IPS-NIHi7 (cell line): Measurements from ENCODE around the gene GRID2IP.
"Not testable (repeated sequence)": the region's sequence is repeated elsewhere in the genome, so short reads cannot be mapped to it uniquely, and the experiment has no call there.

Experiments used
- DNase-seq: peaks from one replicate; pipeline ENCODE4 v3.0.0; 2012; ENCODE audit warnings: mixed read lengths; ENCODE audit errors: extremely low spot score

The GRID2IP gene

GRCh38 chr7:6487184-6487545 lies 64.1 kb downstream of the GRID2IP start:
- no peak for DNase-seq

DNA sequence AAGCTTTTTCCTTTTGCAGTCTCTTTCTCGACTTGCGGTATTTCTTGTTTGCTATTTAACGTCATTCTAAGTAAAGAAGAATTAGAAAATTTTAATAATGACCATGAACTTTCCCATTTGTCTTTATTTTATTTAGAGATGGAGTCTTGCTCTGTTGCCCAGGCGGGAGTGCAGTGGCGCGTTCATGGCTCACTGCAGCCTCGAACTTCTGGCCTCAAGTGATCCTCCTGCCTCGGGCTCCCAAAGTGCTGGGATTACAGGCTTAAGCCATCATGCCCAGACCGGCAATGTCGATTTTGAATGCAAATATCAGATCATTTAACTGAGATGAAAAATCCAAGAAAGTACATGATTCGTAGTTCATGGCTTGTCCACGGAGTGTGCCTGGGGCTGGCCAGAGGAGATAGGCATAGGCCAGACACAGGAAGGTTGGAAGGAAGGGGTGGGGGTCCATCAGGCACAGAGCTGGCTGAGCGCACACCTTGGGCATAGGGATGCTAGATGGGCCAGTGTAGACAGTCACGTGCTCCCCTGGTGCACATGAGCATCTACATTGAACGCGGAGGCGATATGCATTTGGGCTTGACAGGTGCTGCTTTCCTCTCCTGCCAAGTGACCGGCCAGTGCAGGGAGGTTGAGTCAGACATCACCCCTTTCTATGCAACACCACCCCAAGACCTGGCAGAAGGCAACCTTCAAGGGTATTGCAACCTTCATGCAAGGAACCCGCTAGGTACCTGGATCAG lies 64.7 kb downstream of the GRID2IP start:
- no peak for DNase-seq

DNA sequence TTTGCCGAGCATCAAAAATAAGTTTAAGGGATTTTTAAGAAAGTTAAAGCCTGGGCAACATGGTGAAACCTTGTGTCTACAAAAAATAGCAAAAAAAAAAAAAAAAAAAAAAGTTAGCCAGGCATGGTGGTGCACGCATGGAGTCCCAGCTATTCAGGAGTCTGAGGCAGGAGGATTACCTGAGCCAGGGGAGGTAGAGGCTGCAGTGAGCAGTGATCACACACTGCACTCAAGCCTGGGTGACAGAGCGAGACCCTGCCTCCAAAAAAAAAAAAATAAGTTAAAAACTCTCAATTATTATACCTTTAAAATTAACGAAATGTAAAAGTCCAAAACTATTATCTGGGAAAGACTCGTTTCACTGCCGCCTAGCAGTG lies 68.5 kb downstream of the GRID2IP start:
- DNase-seq = no peak

GRCh38 chr7:6482307-6482706 lies 69.0 kb downstream of the GRID2IP start:
- no peak for DNase-seq

DNA sequence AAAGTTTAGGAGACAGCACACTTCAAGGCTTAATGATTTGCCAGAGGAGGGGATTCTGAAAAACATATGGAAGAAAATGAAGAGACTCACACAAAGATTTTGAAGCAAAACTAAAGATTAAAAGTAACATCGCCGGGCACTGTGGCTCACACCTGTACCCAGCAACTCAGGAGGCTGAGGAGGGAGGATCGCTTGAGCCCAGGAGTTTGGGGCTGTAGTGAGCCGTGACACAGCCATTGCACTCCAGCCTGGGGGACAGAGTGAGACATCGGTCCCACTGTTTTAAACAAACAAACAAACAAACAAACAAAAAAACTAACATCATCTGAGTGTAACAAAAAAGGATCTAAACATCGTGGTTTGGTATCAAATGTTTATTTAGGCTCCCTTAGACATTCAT lies 69.8 kb downstream of the GRID2IP start:
- no peak for DNase-seq

DNA sequence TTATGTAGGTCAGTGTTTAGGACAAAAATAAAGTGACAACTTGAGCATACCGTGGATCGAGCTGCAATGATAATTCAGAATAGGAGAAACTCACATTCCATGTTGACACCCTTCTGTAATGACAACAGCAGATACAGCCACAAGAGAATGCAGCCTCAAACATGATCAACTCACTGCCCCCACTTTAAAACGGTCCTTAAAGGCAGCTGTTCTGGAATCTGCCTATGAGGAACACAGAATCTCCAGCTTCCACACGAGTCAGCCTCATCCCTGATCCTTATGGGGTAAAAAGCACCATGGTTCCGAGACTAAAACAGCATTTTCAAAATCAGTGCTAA lies 71.0 kb downstream of the GRID2IP start:
- DNase-seq = no peak

DNA sequence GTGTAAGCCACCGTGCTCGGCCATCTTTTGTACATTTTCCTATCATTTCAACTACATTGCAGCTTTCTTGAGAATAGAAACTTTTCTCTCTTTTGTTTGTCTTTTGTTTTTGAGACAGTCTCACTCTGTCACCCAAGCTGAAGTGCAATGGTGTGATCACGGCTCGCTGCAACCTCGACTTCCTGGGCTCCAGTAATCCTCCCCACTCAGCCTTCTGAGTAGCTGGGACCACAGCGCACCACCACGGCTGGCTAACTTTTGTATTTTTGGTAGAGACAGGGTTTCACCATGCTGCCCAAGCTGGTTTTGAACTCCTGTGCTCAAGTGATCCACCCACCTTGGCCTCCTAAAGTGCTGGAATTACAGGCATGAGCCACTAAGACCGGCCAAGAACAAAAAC lies 72.2 kb downstream of the GRID2IP start:
- no peak for DNase-seq

DNA sequence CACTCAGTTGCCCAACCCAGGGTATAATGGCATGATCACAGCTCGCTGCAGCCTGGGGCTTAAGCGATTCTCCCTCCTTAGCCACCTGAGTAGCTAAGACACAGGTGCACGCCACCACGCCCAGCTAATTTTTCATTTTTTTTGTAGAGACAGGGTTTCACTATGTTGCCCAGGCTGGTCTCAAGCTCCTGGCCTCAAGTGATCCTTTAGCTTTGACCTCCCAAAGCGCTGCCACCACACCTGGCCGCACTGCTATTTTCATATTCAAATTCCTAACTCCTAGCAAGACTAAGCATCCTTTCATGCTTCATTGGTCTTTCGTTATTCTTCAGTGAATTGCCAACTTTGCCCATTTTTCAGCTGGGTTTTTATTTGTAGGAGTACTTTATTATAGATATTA lies 73.1 kb downstream of the GRID2IP start:
- DNase-seq = no peak

GRCh38 chr7:6477318-6477660 lies 74.0 kb downstream of the GRID2IP start:
- DNase-seq = no peak

GRCh38 chr7:6476596-6477317 lies 74.5 kb downstream of the GRID2IP start:
- no peak for DNase-seq

DNA sequence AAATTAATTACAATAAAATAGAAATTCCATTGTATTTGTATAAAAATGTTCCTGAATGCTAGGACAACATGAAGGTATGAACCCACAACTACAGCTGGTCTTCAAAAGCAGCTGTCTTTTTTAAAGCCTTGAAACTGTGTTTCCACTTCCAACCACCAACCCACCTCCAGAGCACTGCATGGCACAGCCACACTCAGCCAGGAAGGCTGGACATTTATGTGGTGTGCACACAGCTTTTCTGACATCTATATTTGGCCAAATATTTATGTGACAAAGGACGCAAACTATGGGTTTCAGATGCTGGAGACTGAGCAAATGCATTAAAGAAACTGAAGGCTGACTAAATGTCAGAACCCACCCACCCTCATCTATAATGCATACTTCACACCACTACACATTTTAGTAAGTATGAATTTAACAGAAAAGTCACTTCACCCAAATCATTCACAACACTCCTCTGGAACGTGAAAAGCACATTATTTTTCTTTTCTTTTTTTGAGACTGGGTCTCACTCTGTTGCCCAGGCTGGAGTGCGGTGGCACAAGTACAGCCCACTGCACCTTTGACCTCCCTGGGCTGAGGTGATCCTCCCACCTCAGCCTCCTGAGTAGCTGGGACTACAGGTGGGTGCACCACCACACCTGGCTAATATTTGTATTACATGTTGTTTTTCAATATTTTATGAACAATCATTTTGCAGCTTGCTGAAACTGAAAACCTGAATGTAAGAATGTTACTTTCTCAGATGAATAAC lies 75.7 kb downstream of the GRID2IP start:
- no peak for DNase-seq

DNA sequence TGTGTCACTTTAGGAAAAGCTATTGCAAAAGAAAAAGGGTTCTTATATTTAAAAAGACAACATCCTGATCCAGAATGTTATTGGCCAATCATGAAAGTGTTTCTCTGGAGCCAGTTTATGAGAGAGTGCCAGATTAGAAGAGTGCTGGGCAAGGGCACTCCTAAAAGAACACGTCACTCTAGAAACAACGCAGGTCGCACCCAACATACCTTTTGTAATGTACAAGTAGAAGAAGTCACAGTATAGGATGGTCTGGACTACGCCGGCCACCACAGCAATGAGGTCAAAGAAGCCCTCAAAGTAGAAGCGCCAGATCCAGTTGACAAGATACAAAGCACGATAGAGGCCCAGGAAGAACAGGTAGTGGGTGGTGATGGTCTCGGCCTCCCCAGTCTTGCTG lies 85.4 kb downstream of the GRID2IP start:
- no peak for DNase-seq

DNA sequence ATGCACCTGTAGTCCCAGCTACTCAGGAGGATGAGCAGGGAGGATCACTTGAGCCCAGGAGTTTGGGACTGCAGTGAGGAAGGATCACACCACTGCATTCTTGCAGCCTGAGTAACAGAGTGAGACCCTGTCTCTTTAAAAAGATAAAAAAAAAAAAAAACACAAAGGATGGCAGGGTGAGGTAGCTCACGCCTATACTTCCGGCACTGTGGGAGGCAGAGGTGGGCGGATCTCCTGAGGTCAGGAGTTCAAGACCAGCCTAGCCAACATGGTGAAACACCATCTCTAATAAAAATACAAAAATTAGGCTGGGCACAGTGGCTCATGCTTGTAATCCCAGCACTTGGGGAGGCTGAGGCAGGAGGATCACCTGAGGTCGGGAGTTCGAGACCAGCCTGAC lies 87.7 kb downstream of the GRID2IP start:
- DNase-seq = not testable (repeated sequence)

DNA sequence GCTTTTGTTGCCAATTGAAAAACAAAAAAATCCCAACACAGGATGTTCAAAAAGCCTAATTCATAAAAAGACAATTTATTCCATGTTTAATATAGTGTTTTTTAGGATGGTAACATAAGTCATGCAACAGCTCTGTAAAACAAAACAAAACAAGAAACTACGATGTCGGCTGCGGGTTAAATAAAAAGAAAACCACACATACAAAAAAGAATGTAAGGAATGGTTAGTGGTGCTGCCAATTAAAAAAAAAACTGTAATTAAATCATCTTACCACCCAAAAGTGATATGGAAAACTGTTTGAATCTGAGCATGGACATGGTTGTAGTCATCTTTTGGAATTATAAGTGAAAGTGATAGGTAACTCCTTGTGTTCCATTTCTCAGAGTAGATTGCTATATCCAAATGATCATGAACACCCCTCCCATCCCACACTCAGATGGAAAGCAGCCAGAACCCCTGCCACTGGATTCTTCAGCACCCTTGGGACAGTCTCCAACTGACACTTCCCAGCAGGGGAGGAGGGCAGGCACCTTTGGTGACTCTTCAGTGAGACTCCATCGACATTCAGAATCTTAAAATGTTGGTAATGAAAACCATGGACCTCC lies 89.2 kb downstream of the GRID2IP start:
- no peak for DNase-seq

GRCh38 chr7:6460990-6461584 lies 90.2 kb downstream of the GRID2IP start:
- DNase-seq = no peak

DNA sequence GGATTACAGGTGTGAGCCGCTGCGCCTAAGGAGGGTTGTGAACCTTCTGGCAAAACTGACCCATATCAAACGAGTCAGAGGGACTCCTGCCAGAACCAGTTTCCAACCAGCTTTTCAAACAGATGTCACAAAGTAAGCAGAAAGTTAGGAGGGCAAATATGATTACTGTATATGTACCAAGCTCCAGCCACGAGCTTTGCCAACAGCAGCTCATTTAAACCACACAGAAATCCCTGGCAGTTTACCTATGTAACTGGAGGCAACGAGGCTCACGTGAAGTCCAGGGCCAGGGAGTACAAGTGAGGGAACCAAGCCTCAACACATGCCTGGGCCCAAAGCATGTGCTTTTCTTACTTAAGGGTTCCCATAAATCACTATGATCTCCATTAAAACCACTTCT lies 91.0 kb downstream of the GRID2IP start:
- no peak for DNase-seq

DNA sequence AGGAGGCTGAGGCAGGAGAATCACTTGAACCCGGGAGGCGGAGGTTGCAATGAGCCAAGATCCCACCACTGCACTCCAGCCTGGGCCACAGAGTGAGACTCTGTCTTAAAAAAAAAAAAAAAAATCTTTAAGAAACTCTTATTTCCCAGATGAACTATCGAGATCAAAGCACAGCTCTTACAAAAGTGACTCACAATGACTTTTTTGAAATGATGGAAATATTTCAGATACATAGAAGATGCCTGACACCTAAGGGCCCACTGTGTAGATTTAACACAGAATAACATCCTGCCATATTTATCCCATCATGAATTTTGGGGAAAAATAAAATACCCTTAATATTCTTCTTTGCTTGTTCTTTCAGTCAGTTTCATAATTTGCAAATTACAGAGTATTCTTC lies 92.6 kb downstream of the GRID2IP start:
- not testable (repeated sequence) for DNase-seq

DNA sequence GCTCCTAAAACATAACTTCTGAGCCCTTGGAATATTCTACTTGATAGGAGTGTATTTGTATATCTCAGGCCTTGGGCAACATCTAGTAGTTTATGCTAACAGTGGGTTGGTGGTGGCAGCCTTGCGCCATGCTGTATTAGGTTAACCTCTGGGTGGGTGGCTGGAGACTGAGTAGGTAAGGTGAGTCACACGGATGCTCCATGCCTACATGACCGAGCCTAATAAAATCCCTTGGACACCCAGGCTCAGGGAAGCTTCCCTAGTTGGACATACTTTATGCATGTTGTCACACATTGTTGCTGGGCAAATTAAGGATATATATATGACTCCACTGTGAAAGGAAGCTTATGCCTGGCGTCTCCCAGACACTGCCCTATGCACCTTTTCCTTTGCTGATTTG lies 97.5 kb downstream of the GRID2IP start:
- no peak for DNase-seq

- DNase-seq = no peak
Observed at GRCh38 chr7:6451224-6451705, 100.0 kb downstream of the GRID2IP start.

DNA sequence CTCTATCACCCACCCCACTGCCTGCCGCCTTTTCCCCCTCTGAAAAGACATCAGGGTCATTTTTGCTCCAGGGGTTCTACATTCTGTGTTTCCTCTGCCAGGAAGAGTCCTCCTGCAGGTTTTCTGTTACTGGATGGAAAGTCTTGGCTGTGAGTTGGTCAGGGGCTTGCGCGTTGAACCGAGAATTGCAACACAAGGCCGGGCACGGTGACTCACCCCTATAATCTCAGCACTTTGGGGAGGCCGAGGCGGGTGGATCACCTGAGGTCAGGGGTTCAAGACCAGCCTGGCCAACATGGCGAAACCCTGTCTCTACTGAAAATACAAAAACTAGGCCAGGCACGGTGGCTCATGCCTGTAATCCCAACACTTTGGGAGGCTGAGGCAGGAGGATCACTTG lies 100.7 kb downstream of the GRID2IP start:
- DNase-seq = not testable (repeated sequence)

GRCh38 chr7:6449884-6450283 lies 101.4 kb downstream of the GRID2IP start:
- DNase-seq = not testable (repeated sequence)

DNA sequence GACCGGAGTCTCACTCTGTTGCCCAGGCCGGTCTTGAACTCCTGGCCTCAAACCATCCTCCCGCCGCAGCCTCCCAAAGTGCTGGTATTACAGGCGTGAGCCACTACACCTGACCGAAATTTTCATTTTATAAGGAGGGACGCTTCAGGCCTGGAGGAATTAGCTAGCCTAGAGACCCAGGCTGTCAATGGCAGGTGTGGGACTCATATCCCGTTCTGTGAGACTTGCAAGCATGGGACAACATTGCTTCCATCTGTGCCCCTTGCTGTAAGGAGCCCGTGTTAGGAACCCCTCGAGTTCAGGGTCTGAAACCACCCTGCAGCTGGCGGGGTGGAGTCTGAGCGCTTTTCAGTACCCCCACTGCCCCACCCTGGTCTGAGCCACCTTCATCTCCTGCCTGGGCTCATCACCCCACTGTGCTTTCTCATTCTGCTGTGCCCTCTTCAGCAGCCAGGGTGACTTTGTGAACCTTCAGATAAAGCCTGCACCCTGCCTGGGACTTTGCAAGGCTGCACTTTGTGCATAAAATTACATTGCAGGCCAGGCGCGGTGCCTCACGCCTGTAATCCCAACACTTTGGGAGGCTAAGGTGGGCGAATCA lies 102.2 kb downstream of the GRID2IP start:
- DNase-seq = no peak
